WERI-Rb-1 (cell line): ENCODE measurements around the gene NNT.
A peak's percentile ranks its signal among the peaks of the same experiment; 100 is the strongest.

Source experiments
- DNase-seq: peaks from one replicate; pipeline ENCODE4 v3.0.0-alpha.2; 2020
- H3K27ac ChIP-seq: fragments of 250-450 bp; sonication (Bioruptor Pico); 2 replicates; pipeline ENCODE4 v1.5.1; 2020; ENCODE audit warnings: mild to moderate bottlenecking, moderate library complexity
- H3K27me3 ChIP-seq: fragments of 250-450 bp; sonication (Bioruptor Pico); 2 replicates; pipeline ENCODE4 v1.5.1; 2021; ENCODE audit warnings: mild to moderate bottlenecking, low read depth, moderate library complexity; ENCODE audit not compliant: insufficient read depth, severe bottlenecking
- H3K36me3 ChIP-seq: fragments of 250-450 bp; sonication (Bioruptor Pico); 2 replicates; pipeline ENCODE4 v1.5.1; 2020; ENCODE audit warnings: mild to moderate bottlenecking, moderate library complexity
- H3K4me3 ChIP-seq: 2 replicates; pipeline ENCODE4 v1.5.1; 2011; ENCODE audit warnings: low read depth, mild to moderate bottlenecking, control low read depth, low read length
- H3K9me3 ChIP-seq: fragments of 250-450 bp; sonication (Bioruptor Pico); 2 replicates; pipeline ENCODE4 v1.5.1; 2021; ENCODE audit warnings: mild to moderate bottlenecking, moderate library complexity; ENCODE audit not compliant: severe bottlenecking
- CTCF ChIP-seq: IDR thresholded peaks from 2 replicates; pipeline ENCODE4 v1.5.1; 2011; ENCODE audit warnings: low read depth, mild to moderate bottlenecking, control low read depth, inconsistent platforms, low read length

The NNT gene

GRCh38 chr5:43627028-43627427, 24.0 kb downstream of the NNT start:
- Histone ChIP-seq H3K27me3 (no peaks in the 10 kb centered on the region), H3K27ac (no peak overlapping the region), H3K36me3 (peaks cover 15% of the 10 kb centered on the region), H3K4me3 (no peak overlapping the region), H3K9me3 (no peaks in the 10 kb centered on the region)
- peak; percentile 68 for DNase-seq
- peak; percentile 86 for TF ChIP-seq CTCF

GRCh38 chr5:43631182-43631910, 28.4 kb downstream of the NNT start:
- peak; percentile 54 for TF ChIP-seq CTCF
- Histone ChIP-seq H3K27me3 (no peaks in the 10 kb centered on the region), H3K36me3 (peaks cover 31% of the 10 kb centered on the region), H3K4me3 (no peak overlapping the region), H3K27ac (no peak overlapping the region), H3K9me3 (no peaks in the 10 kb centered on the region)
- DNase-seq: peak; percentile 86

GRCh38 chr5:43634621-43635020, 31.6 kb downstream of the NNT start:
- Histone ChIP-seq H3K4me3 (no peak overlapping the region), H3K36me3 (peaks cover 19% of the 10 kb centered on the region), H3K27me3 (no peaks in the 10 kb centered on the region), H3K9me3 (no peaks in the 10 kb centered on the region), H3K27ac (no peak overlapping the region)
- DNase-seq: no peak
- TF ChIP-seq CTCF: no peak

GRCh38 chr5:43635374-43635773, 32.4 kb downstream of the NNT start:
- H3K27ac ChIP-seq: no peak overlapping the region
- no peak for TF ChIP-seq CTCF
- no peak for DNase-seq
- H3K9me3 ChIP-seq: no peaks in the 10 kb centered on the region
- no peak overlapping the region for H3K4me3 ChIP-seq
- H3K36me3 ChIP-seq: peaks cover 23% of the 10 kb centered on the region
- no peaks in the 10 kb centered on the region for H3K27me3 ChIP-seq

- Histone ChIP-seq H3K36me3 (peaks cover 23% of the 10 kb centered on the region), H3K27me3 (no peaks in the 10 kb centered on the region)
Observed at GRCh38 chr5:43636076-43636475, 33.1 kb downstream of the NNT start.

More at GRCh38 chr5:43636076-43636475, 33.1 kb downstream of the NNT start:
- DNase-seq: no peak
- no peak overlapping the region for H3K4me3 ChIP-seq
- no peak overlapping the region for H3K27ac ChIP-seq
- no peaks in the 10 kb centered on the region for H3K9me3 ChIP-seq
- TF ChIP-seq CTCF: no peak
